Peyer's patch (tissue), 4 donors: ENCODE results near the gene ANKMY1. TPM values are rescaled to one million over a fixed set of nuclear protein-coding genes. Genes with fewer than 3 reads are reported as not detected.

ENCODE experiments used
- DNase-seq, 3 donors: peaks; one replicate each; pipeline ENCODE4 v3.0.0-alpha.2; 2017 to 2019
- H3K27ac ChIP-seq, 4 donors: fragments of 200-600 bp; sonication (generic); one replicate each; pipeline ENCODE4 v1.5.1; 2016 to 2019
- H3K27me3 ChIP-seq, 2 donors: fragments of 200-600 bp; sonication (generic); one replicate each; pipeline ENCODE4 v1.5.1; 2019
- H3K36me3 ChIP-seq, 3 donors: fragments of 200-600 bp; sonication (generic); one replicate each; pipeline ENCODE4 v1.5.1; 2016 to 2019
- H3K4me1 ChIP-seq, 4 donors: fragments of 200-600 bp; sonication (generic); one replicate each; pipeline ENCODE4 v1.5.1; 2016 to 2019
- H3K4me3 ChIP-seq, 4 donors: fragments of 200-600 bp; sonication (generic); 1 replicate in 3 of 4; 2 replicates in 1 of 4; pipeline ENCODE4 v1.5.1; 2016 to 2019; ENCODE audit warnings: mild to moderate bottlenecking in 1 of 4
- H3K9me3 ChIP-seq, 4 donors: fragments of 200-600 bp; sonication (generic); one replicate each; pipeline ENCODE4 v1.5.1; 2016 to 2019; ENCODE audit warnings: mild to moderate bottlenecking in 1 of 4
- CTCF ChIP-seq, 6 experiments: fragments of 450-650 bp in 4 of 6; fragments of 200-600 bp in 2 of 6; sonication (generic) in 1 of 6; IDR thresholded peaks; one replicate each; pipeline ENCODE4 v1.5.1; 2017 to 2019; ENCODE audit warnings: antibody characterized with exemption in 6 of 6, mild to moderate bottlenecking in 3 of 6, moderate library complexity in 1 of 6
- POLR2A ChIP-seq, 2 donors: fragments of 450-650 bp; IDR thresholded peaks; one replicate each; pipeline ENCODE4 v1.5.1; 2017; ENCODE audit warnings: antibody characterized with exemption in 2 of 2, mild to moderate bottlenecking in 2 of 2, moderate library complexity in 2 of 2
- total RNA-seq, 4 donors: library from RNA; depleted of rRNA; stranded (reverse); fragments of >200 nt; gene quantifications; one replicate each; pipeline ENCODE4 v1.1.0, GENCODE V29; 2016

Gene ANKMY1
- total RNA-seq, 4 donors from 2014 or later = 27.8 to 89.1 (median 40.1) TPM

DNA sequence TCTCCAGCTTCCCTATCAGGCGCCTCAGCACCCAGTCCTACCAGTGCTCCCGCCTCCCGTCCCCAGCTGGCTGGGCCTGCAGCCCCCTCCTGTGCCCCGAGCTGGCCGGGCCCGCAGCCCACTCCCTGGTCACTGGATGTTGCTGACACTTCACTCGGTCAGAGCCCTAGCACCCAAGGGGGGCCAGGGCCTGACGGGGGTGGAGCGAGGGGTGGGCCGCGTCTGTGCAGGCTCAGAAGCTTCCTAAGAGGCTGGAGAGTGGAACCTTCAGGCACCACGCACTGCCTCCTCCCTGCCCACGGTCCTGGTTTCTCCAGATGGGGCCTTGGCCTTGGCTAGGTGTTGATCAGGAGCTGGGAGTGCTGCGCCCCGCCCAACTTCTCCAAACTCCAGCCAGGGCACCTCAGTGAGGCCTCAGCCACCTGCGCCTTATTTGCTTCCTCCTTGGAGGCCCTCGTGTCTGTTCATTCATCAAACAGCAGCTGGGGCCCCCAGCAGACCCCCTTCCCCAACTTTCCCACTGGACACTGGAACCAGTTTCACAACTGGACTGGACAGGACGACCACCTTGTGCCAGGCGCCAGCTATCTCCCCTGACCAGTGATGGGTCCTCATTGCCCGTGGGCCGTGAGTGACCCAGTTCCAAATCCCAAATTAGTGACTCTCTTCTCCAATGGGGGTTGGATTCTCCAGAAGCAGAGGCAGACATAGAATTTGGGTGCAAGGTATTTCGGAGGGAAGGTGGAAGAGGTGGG, 45.5 kb upstream of the ANKMY1 start:
- Histone ChIP-seq H3K27ac (peak overlapping the region in 2 of 4 donors; percentile 91 to 93), H3K9me3 (no peaks in the 10 kb centered on the region), H3K4me3 (no peak overlapping the region), H3K27me3 (no peaks in the 10 kb centered on the region), H3K4me1 (peaks cover 0 to 19% (median 4%) of the 10 kb centered on the region in 4 donors), H3K36me3 (peaks cover 0 to 20% (median 0%) of the 10 kb centered on the region in 3 donors)
- DNase-seq = peak in 2 of 3 donors; percentile 39 to 43
- TF ChIP-seq POLR2A (IDR thresholded peaks at IDR 0.05) (no peak), CTCF (IDR thresholded peaks at IDR 0.05) (no peak)

- Histone ChIP-seq H3K4me3 (no peak overlapping the region), H3K9me3 (no peaks in the 10 kb centered on the region), H3K27ac (no peak overlapping the region), H3K36me3 (peaks cover 0 to 28% (median 0%) of the 10 kb centered on the region in 3 donors), H3K4me1 (peaks cover 0 to 19% (median 4%) of the 10 kb centered on the region in 4 donors), H3K27me3 (no peaks in the 10 kb centered on the region)
- no peak for TF ChIP-seq CTCF (IDR thresholded peaks at IDR 0.05)
- TF ChIP-seq POLR2A (IDR thresholded peaks at IDR 0.05) = no peak
- peak in 2 of 3 donors; percentile 42 to 55 for DNase-seq
Measured at GRCh38 chr2:240602266-240603050, 44.7 kb upstream of the ANKMY1 start.

- Histone ChIP-seq H3K4me1 (peaks cover 0 to 19% (median 4%) of the 10 kb centered on the region in 4 donors), H3K36me3 (peaks cover 0 to 23% (median 0%) of the 10 kb centered on the region in 3 donors), H3K4me3 (no peak overlapping the region), H3K9me3 (no peaks in the 10 kb centered on the region), H3K27ac (no peak overlapping the region), H3K27me3 (no peaks in the 10 kb centered on the region)
- no peak for TF ChIP-seq CTCF (IDR thresholded peaks at IDR 0.05)
- TF ChIP-seq POLR2A (IDR thresholded peaks at IDR 0.05) = no peak
- DNase-seq = peak in 1 of 3 donors; percentile 26
Measured at GRCh38 chr2:240601831-240602160, 44.0 kb upstream of the ANKMY1 start.

DNA sequence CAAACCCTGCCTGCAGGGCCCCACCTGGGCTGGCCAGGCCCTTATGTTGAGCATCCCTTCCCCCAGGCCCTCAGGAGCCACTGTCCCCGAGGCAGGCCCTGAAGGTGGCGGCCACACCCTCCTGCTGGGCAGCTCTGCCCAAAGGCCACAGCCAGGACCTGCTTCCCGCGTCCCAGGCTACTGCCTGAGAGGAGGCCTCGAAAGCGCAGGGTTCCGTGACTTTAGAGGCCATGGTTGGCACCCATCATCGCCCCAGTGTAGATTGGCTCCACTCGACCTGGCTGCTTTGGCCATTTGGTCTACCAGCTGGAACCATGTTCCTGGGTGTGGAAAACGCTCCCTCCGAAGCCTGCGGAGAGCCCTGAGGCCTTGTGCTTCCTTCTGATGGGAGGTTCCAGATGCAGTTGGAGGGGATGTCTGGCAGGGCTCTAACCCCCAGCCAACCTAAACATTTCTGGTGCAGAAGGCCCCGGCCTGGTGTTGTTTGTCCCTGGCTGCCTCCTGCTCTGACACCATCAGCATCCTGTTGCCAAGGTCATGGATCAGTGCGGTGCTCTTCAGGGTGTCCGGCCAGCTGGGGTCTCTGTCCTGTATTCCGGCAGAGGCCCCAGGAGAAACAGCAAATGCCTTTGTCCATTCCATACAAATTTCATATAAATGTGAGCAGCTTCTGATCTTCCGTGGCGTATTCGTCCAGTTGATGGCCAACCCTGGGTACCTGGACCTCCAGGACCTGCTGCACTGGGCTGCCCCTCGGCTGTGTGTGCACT, 43.5 kb upstream of the ANKMY1 start:
- Histone ChIP-seq H3K9me3 (no peaks in the 10 kb centered on the region), H3K4me3 (no peak overlapping the region), H3K36me3 (peaks cover 0 to 25% (median 0%) of the 10 kb centered on the region in 3 donors), H3K4me1 (peaks cover 0 to 19% (median 4%) of the 10 kb centered on the region in 4 donors), H3K27ac (no peak overlapping the region), H3K27me3 (no peaks in the 10 kb centered on the region)
- DNase-seq = peak in 2 of 3 donors; percentile 33 to 39
- TF ChIP-seq POLR2A (IDR thresholded peaks at IDR 0.05) (no peak), CTCF (IDR thresholded peaks at IDR 0.05) (no peak)

- Histone ChIP-seq H3K4me1 (peaks cover 0 to 19% (median 4%) of the 10 kb centered on the region in 4 donors), H3K27me3 (no peaks in the 10 kb centered on the region), H3K9me3 (no peaks in the 10 kb centered on the region), H3K27ac (no peak overlapping the region), H3K36me3 (peaks cover 0 to 30% (median 0%) of the 10 kb centered on the region in 3 donors), H3K4me3 (no peak overlapping the region)
- peak in 2 of 3 donors; percentile 35 to 37 for DNase-seq
- no peak for TF ChIP-seq CTCF (IDR thresholded peaks at IDR 0.05)
- no peak for TF ChIP-seq POLR2A (IDR thresholded peaks at IDR 0.05)
Measured at GRCh38 chr2:240600451-240600961, 42.7 kb upstream of the ANKMY1 start.
